NT2/D1 (cell line): ENCODE data around the gene SLC8A1.

Experiments
- DNase-seq: peaks from one replicate; pipeline ENCODE4 v3.0.0-alpha.2; 2011; ENCODE audit warnings: low read depth, low spot score
- H3K27me3 ChIP-seq: 2 replicates; pipeline ENCODE4 v1.6.0; 2011; ENCODE audit warnings: mild to moderate bottlenecking; ENCODE audit not compliant: insufficient read length, insufficient read depth
- H3K36me3 ChIP-seq: 2 replicates; pipeline ENCODE4 v1.6.1; 2011; ENCODE audit warnings: mild to moderate bottlenecking, low read length, mixed read lengths; ENCODE audit not compliant: insufficient read depth, insufficient read length
- H3K4me1 ChIP-seq: 2 replicates; pipeline ENCODE4 v1.5.1; 2011; ENCODE audit not compliant: insufficient read depth, insufficient read length
- H3K4me3 ChIP-seq: 2 replicates; pipeline ENCODE4 v1.5.1; 2011; ENCODE audit warnings: low read depth; ENCODE audit not compliant: insufficient read length
- H3K9ac ChIP-seq: 2 replicates; pipeline ENCODE4 v1.6.0; 2011; ENCODE audit warnings: low read depth; ENCODE audit not compliant: insufficient read length
- H3K9me3 ChIP-seq: 2 replicates; pipeline ENCODE4 v1.5.1; 2011; ENCODE audit warnings: mild to moderate bottlenecking, low read length; ENCODE audit not compliant: insufficient read depth
- SUZ12 ChIP-seq: IDR thresholded peaks from 2 replicates; pipeline ENCODE4 v1.6.1; 2011; ENCODE audit not compliant: insufficient read length, insufficient read depth; ENCODE audit errors: extremely low read depth
- YY1 ChIP-seq: IDR thresholded peaks from 2 replicates; pipeline ENCODE4 v1.6.1; 2011; ENCODE audit not compliant: insufficient read length, insufficient read depth
- ZNF274 ChIP-seq: IDR thresholded peaks from 2 replicates; pipeline ENCODE4 v1.6.1; 2011; ENCODE audit warnings: mild to moderate bottlenecking, low read depth, low read length

The SLC8A1 gene

DNA sequence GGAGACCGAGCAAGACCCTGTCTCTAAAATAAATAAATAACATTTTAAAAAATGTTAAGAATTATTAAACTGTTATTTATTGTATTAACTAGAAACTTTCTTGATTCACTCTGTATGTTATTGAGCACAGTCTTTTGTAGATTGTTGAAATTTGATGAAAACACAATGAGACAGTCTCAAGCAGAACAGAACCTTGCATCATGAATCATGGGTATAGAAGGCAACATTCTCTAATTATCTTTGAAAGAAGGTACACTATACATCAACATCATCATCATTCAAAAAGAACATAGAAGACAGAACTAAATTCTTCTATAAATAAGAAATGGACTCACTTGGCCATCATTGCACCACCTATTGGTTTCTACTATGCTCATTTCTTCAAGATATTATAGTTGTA, 67.7 kb downstream of the SLC8A1 start:
- Histone ChIP-seq H3K27me3 (no peaks in the 10 kb centered on the region), H3K9me3 (no peaks in the 10 kb centered on the region), H3K4me3 (no peak overlapping the region), H3K36me3 (no peaks in the 10 kb centered on the region), H3K9ac (no peak overlapping the region), H3K4me1 (no peaks in the 10 kb centered on the region)
- no peak for TF ChIP-seq SUZ12
- no peak for TF ChIP-seq ZNF274
- TF ChIP-seq YY1 = no peak
- DNase-seq = no peak

DNA sequence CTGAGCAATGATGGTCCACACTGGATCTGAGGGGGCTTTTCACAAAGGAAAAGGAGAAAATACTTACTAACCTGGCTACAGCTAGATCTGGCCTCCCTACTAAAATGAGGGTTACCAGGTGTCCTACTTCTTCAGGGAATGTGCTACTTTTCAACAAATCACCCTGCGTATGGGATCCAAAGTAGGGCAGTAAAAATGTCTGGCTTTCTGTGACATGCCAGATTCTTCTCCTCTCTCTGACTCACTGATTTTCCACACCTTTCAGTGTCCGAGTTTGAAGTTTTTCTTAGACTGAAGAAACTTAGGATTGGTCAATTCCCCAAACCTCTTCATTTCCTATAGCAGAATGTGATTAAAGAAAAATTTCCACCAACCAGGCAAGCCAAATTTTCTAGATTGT, 71.2 kb downstream of the SLC8A1 start:
- H3K9me3 ChIP-seq = no peaks in the 10 kb centered on the region
- no peaks in the 10 kb centered on the region for H3K36me3 ChIP-seq
- no peak overlapping the region for H3K9ac ChIP-seq
- no peak for DNase-seq
- H3K27me3 ChIP-seq = no peaks in the 10 kb centered on the region
- no peak overlapping the region for H3K4me3 ChIP-seq
- H3K4me1 ChIP-seq = no peaks in the 10 kb centered on the region
- no peak for TF ChIP-seq SUZ12
- TF ChIP-seq YY1 = no peak
- TF ChIP-seq ZNF274 = no peak

DNA sequence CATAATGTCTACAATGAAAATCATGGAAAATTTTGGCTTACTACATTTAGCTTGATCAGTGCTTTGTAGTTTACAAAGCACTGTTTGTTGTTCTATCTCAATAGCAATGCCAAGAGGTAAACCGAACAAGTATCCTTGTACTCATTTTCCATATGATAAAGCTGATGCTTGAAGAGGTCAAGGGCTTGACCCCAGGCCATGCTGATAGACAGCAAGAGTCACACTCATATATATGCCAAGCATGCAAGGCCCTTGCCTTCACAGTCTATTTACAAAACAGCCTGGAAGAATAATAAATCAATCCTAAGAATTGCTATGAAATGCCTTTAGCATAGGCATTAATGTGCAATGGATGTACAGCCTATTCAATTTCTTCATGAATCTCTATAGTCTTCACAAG, 71.8 kb downstream of the SLC8A1 start:
- TF ChIP-seq SUZ12 (no peak), ZNF274 (no peak), YY1 (no peak)
- no peaks in the 10 kb centered on the region for H3K4me1 ChIP-seq
- no peaks in the 10 kb centered on the region for H3K36me3 ChIP-seq
- no peaks in the 10 kb centered on the region for H3K27me3 ChIP-seq
- H3K4me3 ChIP-seq = no peak overlapping the region
- H3K9me3 ChIP-seq = no peaks in the 10 kb centered on the region
- H3K9ac ChIP-seq = no peak overlapping the region
- DNase-seq = no peak

DNA sequence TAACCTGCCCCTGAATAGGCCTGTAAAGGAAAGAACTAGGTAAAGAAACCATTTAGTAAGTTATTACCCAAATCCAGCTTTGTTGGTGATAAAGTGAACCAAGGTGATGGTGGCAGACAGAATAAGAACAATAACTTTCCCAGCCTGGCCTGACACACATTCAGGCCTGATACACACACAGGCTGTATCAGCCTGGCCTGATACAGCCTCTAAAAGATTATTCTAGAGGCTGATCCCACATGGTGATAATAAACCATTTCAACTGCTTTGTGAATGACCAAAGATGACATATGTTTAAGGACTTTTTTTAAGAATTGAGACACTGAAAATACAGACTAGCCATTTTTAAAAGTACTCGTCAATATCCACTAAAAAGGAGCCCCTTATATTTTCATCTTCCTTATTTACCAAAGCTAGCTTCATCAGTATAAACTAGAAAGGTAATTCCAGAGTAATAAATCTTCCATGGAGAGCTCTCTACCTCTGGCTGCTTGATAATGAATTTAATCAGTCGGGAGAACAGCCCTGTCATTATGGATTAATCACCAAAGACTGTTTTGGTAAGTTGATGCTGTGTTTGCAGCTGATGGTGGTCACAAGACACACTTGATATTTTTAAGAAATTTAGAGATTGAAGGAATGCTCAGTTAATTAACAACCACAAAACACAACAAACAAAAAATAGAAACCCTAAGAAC, 77.2 kb downstream of the SLC8A1 start:
- TF ChIP-seq YY1 (no peak), ZNF274 (no peak), SUZ12 (no peak)
- no peaks in the 10 kb centered on the region for H3K36me3 ChIP-seq
- H3K9me3 ChIP-seq = no peaks in the 10 kb centered on the region

DNA sequence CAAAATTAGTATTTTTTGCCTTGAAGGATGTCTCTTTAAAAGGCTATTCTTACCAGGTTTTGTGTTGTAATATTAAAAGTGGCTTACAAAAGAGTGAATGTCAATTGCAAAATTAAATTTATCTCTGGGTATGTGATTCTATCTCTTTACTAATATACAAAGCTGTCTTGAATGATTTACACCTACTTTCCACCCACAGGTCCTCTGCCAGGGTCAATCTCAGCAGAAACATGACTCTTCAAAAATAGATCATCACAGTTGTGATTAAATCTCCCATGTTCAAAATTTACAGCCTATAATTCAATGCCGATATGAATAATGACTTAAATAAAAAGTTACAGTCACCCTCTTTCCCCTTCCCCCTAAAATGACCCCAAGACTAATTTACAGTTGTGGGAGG, 78.8 kb downstream of the SLC8A1 start:
- Histone ChIP-seq H3K36me3 (no peaks in the 10 kb centered on the region), H3K9ac (no peak overlapping the region), H3K9me3 (no peaks in the 10 kb centered on the region), H3K27me3 (no peaks in the 10 kb centered on the region), H3K4me3 (no peak overlapping the region), H3K4me1 (no peaks in the 10 kb centered on the region)
- no peak for DNase-seq
- TF ChIP-seq YY1 (no peak), SUZ12 (no peak), ZNF274 (no peak)

More for the DNA sequence above, 77.2 kb downstream of the SLC8A1 start:
- H3K4me1 ChIP-seq = no peaks in the 10 kb centered on the region
- DNase-seq = no peak
- H3K4me3 ChIP-seq = no peak overlapping the region
- H3K9ac ChIP-seq = no peak overlapping the region
- no peaks in the 10 kb centered on the region for H3K27me3 ChIP-seq

DNA sequence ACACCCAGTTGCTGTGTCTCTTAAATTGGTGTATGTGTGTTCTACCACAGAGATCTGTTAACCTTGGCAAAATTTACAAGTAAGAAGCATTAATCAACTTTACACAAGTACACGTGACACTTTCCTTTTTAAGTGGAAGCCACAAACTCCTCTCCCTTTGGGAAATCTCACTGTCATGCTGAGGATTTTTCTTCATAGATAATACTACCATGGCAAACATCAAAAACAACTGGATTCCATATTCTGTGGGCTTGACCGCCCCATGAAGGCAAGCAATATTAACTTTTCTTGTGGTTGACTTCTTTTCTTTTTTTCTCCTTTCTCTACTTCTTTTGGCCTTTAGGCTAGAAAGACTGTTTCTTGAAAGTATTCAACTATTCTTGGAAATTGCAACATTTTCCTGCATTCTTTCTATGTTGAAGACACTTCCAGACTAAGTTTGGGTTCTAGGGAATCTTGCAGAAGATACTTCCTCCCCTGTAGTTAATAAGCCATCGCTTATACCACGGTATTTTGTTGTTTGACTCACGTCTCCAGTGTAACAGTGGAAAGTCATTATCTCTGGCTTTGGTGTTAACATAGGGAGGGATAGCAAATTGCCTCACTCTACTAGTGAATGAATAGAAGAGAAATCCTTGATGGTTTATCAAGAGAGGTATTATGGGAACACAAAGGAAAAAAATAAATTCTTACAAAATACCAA, 79.5 kb downstream of the SLC8A1 start:
- TF ChIP-seq ZNF274 (no peak), YY1 (no peak), SUZ12 (no peak)
- Histone ChIP-seq H3K4me1 (no peaks in the 10 kb centered on the region), H3K27me3 (no peaks in the 10 kb centered on the region), H3K9me3 (no peaks in the 10 kb centered on the region), H3K4me3 (no peak overlapping the region), H3K9ac (no peak overlapping the region), H3K36me3 (no peaks in the 10 kb centered on the region)
- DNase-seq = no peak

DNA sequence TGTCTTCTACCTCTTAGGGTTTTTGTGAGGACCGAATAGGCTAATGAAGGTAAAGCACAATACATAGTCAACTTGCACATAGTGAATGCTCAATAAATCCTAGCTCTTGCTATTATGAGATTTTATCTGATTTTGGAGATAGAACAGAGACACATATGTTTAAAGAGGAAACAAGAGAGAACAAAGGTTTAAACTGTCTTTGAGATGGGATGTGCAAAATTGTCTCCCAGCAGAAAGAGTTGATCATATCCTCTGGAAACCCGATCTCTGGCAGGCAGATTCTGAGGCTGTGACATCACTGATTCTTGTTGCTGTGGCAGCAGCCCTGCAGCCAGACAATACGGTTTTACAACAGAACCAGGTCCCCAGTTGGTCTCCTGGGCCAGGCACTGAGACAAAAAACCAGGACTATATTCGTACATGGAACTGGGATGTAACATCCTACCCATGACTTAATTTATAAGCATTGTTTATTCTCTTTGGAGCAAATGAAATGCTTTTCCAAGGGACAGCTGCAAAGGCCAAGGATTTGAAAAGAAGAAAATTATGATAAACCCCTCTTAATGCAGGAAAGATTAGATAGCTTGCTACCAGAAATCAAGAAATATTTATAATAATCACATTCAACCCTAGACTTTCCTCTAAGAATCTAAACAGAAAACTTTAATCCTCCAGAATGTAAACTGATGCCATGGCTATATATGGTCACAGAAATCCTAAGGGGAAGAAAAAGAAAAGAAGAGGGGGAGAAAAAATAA, 80.2 kb downstream of the SLC8A1 start:
- H3K4me3 ChIP-seq = no peak overlapping the region
- H3K27me3 ChIP-seq = no peaks in the 10 kb centered on the region
- no peak for TF ChIP-seq ZNF274
- no peak for TF ChIP-seq YY1
- TF ChIP-seq SUZ12 = no peak
- DNase-seq = peak; percentile 13
- H3K9me3 ChIP-seq = no peaks in the 10 kb centered on the region
- H3K9ac ChIP-seq = no peak overlapping the region
- H3K4me1 ChIP-seq = no peaks in the 10 kb centered on the region
- no peaks in the 10 kb centered on the region for H3K36me3 ChIP-seq
